22Rv1 (cell line): ENCODE data around the gene ZSCAN9.

Experiments
- ZFX ChIP-seq: fragments of 450-650 bp; IDR thresholded peaks from 2 replicates; pipeline ENCODE4 v1.6.1; 2017; ENCODE audit warnings: antibody characterized with exemption, borderline replicate concordance
- TF ChIP-seq, protein P1 (sequence below): fragments of 450-650 bp; IDR thresholded peaks from 2 replicates; pipeline ENCODE4 v1.5.1; 2017; ENCODE audit warnings: mild to moderate bottlenecking

- TF ChIP-seq, protein P1, sequence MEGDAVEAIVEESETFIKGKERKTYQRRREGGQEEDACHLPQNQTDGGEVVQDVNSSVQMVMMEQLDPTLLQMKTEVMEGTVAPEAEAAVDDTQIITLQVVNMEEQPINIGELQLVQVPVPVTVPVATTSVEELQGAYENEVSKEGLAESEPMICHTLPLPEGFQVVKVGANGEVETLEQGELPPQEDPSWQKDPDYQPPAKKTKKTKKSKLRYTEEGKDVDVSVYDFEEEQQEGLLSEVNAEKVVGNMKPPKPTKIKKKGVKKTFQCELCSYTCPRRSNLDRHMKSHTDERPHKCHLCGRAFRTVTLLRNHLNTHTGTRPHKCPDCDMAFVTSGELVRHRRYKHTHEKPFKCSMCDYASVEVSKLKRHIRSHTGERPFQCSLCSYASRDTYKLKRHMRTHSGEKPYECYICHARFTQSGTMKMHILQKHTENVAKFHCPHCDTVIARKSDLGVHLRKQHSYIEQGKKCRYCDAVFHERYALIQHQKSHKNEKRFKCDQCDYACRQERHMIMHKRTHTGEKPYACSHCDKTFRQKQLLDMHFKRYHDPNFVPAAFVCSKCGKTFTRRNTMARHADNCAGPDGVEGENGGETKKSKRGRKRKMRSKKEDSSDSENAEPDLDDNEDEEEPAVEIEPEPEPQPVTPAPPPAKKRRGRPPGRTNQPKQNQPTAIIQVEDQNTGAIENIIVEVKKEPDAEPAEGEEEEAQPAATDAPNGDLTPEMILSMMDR = no peak
- TF ChIP-seq ZFX = no peak
Observed at GRCh38 chr6:28282926-28283325, 57.9 kb downstream of the ZSCAN9 start.
